Measurements from ENCODE around the gene ADARB1.

DNA sequence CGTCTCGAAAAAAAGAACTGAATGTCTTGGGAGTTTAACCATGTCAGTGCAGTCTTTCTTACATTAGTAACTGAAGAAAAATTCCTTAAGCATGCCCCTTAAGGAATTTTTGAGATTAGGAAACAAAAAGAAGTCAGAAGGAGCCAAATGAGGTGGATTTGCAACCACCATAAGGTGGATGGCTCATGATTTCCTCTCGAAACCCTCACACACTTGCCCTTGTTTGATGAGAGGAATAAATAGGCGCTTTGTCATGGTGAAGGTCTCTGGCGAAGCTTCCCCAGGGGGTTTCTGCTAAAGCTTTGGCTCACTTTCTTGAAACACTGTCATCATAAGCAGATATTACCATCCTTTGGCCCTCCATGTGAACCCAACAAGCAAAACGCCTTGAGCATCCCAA is 145.1 kb downstream of the ADARB1 start:
- TF ChIP-seq CTCF (IDR thresholded peaks at IDR 0.05; ENCODE audit: low read length): no peak
- TF ChIP-seq EZH2 (IDR thresholded peaks at IDR 0.05; ENCODE audit: borderline replicate concordance, low read length): no peak

All from OCI-LY1 (cell line).